Stimulated activated CD8-positive, alpha-beta memory T cell treated with anti-CD3 and anti-CD28 coated beads, Interleukin-4, amount 100 ng/mL, for 4 hours (primary cell): ENCODE results near the gene DOK7.

Source experiments
- DNase-seq, 2 donors: peaks; one replicate each; pipeline ENCODE4 v3.0.0-alpha.2; 2020; ENCODE audit warnings: low read depth in 2 of 2, low spot score in 1 of 2

The DOK7 gene

DNA sequence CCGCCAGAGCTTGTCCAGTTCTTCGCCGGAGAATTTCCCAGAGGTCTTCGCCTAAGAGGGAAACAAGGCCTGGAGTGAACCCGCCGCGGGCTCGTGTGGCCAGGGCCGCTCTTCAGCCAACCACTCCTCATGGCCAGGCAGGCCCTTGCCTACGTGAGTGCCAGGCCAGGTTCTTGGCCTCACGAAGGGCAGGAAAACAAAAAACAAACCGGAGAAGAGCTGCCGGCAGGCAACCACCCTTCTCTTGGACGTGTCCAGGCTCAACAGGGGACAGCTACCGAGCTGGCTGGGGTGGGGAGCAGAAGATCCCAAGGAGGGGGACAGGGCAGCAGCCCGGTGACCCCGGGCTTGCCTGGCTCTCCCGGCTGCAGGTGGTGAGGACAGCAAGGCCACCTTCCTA, 55.8 kb downstream of the DOK7 start:
- no peak for DNase-seq

DNA sequence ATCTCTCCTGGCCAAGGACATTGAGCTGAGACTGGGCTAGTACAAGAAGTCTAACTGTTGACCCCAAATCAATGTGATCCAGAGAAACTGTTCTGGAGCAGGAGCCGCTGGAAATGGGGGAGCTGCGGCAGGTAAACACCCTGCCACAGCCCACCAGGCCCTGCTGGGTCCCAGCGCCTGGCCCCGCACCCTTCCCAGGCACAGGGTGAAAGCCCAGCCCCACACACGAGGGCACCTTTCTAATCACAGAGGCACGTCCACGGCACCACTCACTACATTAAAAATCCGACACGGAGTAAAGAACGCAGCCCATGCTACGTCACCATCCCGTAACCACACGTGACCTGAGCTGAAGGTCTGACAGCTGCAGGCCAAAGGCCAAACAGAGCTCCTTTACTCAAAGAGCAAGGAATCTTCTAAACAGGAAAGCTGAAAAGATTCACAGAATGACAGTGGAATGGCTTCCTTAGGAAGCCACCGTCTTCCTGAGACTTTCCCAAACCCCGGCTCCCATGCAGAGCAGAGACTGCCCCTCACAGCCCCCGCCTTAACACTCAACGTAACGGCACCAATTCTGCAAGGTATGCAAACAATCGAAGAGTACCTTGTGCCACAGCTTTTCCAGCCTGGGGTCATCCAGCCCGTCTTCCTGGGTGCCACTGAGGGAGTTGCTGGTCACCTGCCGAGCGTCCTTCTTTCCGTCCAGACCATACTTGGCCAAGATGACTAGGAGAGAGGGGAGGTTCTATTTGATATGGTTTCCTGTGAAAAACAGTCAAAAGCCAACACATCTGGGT, 56.6 kb downstream of the DOK7 start:
- no peak for DNase-seq

DNA sequence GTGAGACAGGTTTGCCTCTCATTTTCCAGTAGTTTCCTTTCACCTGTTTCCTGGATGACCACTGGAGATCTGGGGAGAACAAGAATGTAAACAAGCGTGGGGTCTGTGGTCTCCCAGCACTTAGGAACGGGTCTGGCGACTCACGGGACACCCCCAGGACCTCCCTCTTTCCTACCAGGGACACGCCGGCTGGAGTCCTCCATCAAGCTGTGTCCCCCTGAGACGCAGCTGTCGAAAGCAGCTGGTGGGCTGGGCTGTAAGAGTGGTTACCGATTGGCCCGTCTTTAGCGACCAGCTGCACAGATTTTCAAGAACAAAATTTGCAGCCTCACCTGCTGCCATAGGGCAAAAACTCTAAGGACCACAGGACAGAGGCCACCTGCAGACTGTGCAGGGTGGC, 57.2 kb downstream of the DOK7 start:
- no peak for DNase-seq

DNA sequence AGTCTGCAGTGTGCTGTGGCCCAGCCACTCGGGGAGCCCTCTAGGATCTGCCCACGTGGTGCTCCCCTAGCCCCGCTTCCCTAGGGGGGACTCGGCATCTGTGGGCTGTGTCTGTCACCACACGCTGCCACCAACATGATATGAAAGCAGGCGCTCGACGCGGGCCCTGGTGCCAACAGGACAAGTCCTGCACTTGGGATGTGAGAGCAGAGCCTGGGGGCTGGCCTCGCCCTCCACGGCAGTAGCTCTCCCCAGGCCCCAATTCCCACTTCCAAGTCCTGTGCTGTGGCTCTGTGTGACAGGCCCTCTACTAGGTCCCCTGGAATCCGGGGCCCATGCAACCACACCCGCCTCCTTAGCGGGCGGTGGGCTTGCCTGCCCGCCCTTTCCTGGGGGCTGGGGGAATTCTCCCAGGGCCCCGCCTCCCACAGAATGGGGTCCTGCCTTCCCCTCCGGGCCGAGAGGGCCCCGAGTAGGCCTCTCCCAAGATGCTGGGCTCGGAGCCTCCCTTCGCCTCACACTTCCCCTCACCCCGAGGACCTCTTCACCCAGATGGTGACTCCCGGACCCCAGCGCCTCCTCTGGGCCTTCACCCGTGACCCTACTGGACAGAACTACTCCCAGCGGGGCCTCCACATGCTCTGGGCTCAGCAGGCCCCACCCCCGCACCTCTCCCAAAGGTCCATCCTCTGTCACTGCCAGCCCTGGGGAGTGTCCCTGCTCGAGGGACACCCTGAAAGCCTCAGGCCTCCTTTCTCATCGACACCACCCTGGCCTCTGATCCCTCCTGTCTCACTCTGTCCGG, 57.9 kb downstream of the DOK7 start:
- DNase-seq: no peak

GRCh38 chr4:3521621-3522325, 58.7 kb downstream of the DOK7 start:
- no peak for DNase-seq

DNA sequence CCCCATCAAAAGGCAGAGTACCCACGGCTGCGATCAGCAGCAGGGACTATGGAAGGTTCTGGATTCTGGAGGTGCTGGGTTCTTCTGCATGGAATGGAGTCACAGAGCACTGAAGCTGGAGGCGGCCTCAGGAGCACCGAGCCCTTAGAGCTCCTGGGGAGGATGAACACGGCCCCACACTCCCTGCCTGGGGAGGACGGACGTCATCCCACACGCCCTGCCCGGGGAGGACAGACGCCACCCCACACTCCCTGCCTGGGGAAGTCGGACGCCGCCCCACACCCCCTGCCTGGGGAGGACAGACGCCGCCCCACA, 59.2 kb downstream of the DOK7 start:
- no peak for DNase-seq

DNA sequence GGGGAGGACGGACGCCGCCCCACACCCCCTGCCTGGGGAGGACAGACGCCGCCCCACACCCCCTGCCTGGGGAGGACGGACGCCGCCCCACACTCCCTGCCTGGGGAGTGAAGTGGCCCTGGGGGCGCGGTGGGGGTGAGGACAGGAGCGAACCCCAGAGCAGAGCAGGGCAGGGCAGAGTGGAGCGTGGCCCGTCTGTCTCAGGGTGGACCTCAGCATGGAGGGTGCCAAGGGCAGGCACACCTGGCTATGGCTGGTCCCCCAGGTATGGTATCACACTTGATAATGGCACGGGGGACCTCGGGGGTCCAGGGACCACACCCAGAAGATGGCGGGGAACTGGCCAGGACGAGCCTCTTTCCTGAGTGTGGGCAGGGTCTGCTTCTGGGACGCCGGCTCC, 59.5 kb downstream of the DOK7 start:
- no peak for DNase-seq

DNA sequence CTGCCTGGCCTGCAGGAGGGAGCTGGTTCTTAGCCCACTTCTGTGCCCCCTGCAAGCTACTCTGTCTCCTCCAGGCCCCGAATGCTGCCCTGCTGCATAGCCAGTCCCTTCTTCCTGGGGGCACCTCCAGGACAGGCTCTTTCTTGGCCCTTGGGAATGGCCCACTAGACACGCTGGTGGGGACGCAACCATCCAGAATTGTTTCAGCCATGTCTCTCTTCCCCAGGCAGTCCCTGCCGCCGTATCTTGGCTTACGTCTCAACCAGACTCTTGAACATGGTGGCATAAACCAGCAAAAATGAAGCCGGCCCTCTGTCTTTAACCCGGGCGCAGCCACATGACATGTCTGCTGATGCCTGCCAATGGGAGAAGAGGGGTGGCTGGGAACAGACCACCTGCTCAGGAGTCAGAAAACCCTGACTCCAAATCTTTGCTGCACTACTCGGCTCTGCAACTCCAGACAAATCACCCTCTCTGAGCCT, 60.1 kb downstream of the DOK7 start:
- DNase-seq: no peak

DNA sequence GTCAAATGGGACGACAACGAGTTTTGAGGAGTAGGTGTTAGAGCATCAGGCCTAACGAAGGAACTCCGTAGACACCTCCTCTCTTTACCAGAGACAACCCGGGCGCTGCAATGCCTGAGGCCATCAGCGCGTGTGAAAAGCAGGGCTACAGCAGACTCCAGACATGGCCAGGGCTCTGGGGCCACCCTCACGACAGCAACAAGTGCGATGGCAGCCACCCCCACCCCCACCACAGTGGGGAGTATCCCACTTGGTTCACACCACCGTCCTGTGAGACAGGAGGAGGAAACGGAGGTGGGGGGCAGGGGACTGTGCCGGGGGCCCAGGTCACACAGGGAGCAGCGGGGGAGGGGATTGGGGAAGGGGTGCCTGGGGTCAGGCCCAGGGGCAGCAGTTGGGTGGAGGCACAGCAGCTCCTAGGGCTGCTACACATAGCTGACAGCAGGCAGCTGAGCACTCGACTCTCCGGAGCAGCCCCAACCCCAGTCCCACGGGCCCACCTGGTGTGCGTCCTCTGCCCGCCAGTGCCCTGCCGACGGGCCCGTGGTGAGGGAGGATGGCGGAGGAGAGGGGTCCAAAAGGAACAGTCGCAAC, 60.6 kb downstream of the DOK7 start:
- DNase-seq: no peak

DNA sequence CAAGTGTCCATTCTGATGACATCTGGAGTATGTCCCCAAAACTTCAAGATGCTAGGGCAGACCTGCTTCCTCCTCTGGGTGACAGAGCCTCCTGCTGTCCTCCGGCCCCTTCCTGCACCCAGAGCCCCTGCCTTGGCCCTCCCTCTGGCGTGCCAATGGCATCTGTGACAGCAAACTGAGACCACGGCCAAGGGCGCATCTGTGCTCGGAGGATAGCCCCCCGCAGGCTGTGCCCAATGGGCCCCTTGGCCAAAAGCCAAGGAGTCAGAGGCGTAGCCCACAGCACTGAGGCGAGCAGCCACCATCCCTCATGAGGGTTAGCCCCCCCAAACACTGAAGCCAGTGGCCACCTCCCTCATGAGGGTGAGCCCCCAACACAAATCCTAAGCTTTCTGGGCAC, 61.2 kb downstream of the DOK7 start:
- no peak for DNase-seq

DNA sequence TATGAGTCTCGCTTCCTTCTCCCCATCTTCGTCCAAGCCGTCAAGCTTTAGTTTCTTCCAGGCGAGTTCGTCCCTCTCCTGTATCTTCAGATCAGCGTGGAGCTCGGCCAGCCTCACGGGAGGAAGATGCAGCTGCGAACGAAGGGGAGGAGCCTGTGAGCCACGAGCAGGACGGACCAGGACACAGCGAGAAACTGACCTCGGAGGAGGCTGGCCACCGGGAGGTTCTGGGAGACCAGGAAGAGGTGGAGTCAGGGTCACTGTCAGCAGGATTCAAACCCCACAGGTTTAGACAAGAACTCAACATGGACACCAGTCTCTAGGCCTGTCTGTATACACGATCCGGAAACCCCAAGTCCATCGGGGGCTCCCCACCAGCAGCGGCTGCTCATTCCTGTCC, 61.8 kb downstream of the DOK7 start:
- no peak for DNase-seq

- DNase-seq: no peak
Measured at GRCh38 chr4:3525532-3526430, 62.7 kb downstream of the DOK7 start.

DNA sequence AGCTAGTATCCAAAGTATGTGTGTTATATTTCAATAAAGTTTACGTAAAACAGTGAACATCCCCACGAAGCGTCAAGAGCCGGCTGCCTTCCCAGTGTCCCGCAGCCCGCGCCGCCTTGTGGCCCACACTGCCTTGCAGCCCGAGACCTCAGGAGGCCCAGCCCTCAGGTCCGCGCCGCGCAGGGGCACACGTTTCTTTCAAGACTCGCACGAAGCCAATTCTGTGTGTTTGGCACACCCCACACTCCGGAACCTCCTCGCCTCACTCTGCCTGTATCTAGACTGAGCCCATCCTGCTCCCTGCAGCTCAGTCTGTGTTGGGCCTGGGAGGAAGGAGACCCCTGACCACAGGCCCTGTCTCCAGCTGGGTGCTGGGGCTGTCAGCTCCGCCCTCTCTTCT, 63.4 kb downstream of the DOK7 start:
- no peak for DNase-seq

GRCh38 chr4:3527101-3527913, 64.2 kb downstream of the DOK7 start:
- DNase-seq: no peak

- no peak for DNase-seq
Measured at GRCh38 chr4:3527914-3528876, 65.1 kb downstream of the DOK7 start.

DNA sequence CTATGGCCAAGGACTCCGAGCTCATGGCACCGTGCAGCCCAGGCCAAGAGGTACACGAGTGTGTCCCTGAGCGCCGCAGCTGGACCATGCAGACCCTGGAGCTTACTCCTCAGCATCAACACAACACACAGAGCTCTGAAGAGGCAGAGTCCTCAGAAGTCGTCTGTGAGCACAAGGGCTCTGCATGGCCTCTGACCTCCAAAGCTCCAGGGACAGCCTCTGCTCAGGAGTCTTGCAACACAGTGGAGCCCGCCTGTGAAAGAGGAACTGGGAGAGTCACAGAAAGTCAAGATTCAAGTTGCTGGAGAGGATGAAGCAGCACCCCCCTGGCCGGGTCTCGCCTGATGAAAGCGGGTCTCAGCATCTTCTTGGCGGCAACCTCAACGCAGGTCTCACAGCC, 66.3 kb downstream of the DOK7 start:
- DNase-seq: no peak

- DNase-seq: no peak
Measured at GRCh38 chr4:3530051-3530450, 66.9 kb downstream of the DOK7 start.

GRCh38 chr4:3530663-3531254, 67.7 kb downstream of the DOK7 start:
- DNase-seq: no peak
